LNCAP (cell line): ENCODE data around the gene RPTN.

ENCODE experiments used
- CTCF ChIP-seq: fragments of 450-650 bp; IDR thresholded peaks from 2 replicates; pipeline ENCODE4 v1.5.1; 2017; ENCODE audit warnings: mild to moderate bottlenecking

The RPTN gene

GRCh38 chr1:152169366-152170025, 10.5 kb upstream of the RPTN start:
- TF ChIP-seq CTCF = no peak

- TF ChIP-seq CTCF = no peak
These were observed 9.5 kb upstream of the RPTN start for GRCh38 chr1:152168535-152168868.

GRCh38 chr1:152167835-152168534, 9.0 kb upstream of the RPTN start:
- no peak for TF ChIP-seq CTCF

- TF ChIP-seq CTCF = no peak
These were observed 7.9 kb upstream of the RPTN start for GRCh38 chr1:152166966-152167365.

- TF ChIP-seq CTCF = no peak
These were observed 6.5 kb upstream of the RPTN start for GRCh38 chr1:152165286-152166077.

- TF ChIP-seq CTCF = no peak
These were observed 5.6 kb upstream of the RPTN start for GRCh38 chr1:152164517-152165136.

- no peak for TF ChIP-seq CTCF
These were observed 3.9 kb upstream of the RPTN start for GRCh38 chr1:152162792-152163463.
